Esophagus squamous epithelium (tissue), 4 donors: ENCODE results near the gene MECP2.

Experiments
- CTCF ChIP-seq, 6 experiments: fragments of 450-650 bp in 4 of 6; fragments of 200-600 bp in 2 of 6; sonication (generic) in 2 of 6; IDR thresholded peaks; one replicate each; pipeline ENCODE4 v1.5.1; 2016 to 2019; ENCODE audit warnings: antibody characterized with exemption in 6 of 6, mild to moderate bottlenecking in 4 of 6, moderate library complexity in 4 of 6
- POLR2A ChIP-seq, 4 donors: fragments of 450-650 bp; IDR thresholded peaks; one replicate each; pipeline ENCODE4 v1.6.1; 2017; ENCODE audit warnings: antibody characterized with exemption in 4 of 4, mild to moderate bottlenecking in 4 of 4, moderate library complexity in 3 of 4

GRCh38 chrX:154029439-154029838, 68.1 kb downstream of the MECP2 start:
- TF ChIP-seq CTCF (IDR thresholded peaks at IDR 0.05), result no peak
- TF ChIP-seq POLR2A (IDR thresholded peaks at IDR 0.05), result no peak
